PC-3 (cell line): Measurements from ENCODE around the gene INPP5D.

ENCODE experiments used
- EZH2 ChIP-seq: fragments of 300-600 bp; sonication (generic); IDR thresholded peaks from one replicate; pipeline ENCODE4 v1.6.1; 2017; ENCODE audit warnings: antibody characterized with exemption, mild to moderate bottlenecking, low read length; ENCODE audit not compliant: unreplicated experiment
- EZH2phosphoT487 ChIP-seq: fragments of 300-600 bp; sonication (generic); IDR thresholded peaks from 2 replicates; pipeline ENCODE4 v1.6.1; 2018; ENCODE audit warnings: mild to moderate bottlenecking, antibody characterized with exemption, low read length, borderline replicate concordance
- TF ChIP-seq, protein P1 (sequence below): fragments of 300-600 bp; sonication (generic); conservative IDR thresholded peaks from 2 replicates; pipeline ENCODE4 v1.5.1; 2017; ENCODE audit warnings: antibody characterized with exemption, low read depth, mild to moderate bottlenecking, low read length

DNA sequence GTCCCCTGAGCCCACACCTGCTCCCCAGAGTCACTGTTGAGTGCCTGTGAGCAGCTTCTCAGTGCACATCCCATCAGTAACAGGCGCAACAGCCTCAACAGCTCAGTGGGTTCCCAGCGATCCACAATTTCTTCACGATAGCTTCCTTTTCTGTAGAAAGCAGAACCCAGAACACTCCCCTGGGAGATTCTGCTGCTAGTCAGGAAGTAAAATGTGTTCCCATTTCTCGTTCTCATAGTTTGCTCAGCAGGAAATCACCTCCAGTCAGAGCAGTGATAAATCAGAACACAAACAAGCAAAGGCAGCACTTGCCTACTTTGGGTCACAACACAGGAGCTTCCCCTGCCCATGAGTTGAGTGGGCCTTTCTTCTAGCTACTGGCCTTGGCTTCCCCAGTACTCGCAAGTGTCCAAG is 142.4 kb downstream of the INPP5D start:
- TF ChIP-seq, protein P1, sequence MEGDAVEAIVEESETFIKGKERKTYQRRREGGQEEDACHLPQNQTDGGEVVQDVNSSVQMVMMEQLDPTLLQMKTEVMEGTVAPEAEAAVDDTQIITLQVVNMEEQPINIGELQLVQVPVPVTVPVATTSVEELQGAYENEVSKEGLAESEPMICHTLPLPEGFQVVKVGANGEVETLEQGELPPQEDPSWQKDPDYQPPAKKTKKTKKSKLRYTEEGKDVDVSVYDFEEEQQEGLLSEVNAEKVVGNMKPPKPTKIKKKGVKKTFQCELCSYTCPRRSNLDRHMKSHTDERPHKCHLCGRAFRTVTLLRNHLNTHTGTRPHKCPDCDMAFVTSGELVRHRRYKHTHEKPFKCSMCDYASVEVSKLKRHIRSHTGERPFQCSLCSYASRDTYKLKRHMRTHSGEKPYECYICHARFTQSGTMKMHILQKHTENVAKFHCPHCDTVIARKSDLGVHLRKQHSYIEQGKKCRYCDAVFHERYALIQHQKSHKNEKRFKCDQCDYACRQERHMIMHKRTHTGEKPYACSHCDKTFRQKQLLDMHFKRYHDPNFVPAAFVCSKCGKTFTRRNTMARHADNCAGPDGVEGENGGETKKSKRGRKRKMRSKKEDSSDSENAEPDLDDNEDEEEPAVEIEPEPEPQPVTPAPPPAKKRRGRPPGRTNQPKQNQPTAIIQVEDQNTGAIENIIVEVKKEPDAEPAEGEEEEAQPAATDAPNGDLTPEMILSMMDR = no peak
- TF ChIP-seq EZH2 (no peak), EZH2phosphoT487 (no peak)
